ENCODE results near the gene EGFLAM.
"Not testable (repeated sequence)": the region's sequence is repeated elsewhere in the genome, so short reads cannot be mapped to it uniquely, and the experiment has no call there.

The EGFLAM gene

DNA sequence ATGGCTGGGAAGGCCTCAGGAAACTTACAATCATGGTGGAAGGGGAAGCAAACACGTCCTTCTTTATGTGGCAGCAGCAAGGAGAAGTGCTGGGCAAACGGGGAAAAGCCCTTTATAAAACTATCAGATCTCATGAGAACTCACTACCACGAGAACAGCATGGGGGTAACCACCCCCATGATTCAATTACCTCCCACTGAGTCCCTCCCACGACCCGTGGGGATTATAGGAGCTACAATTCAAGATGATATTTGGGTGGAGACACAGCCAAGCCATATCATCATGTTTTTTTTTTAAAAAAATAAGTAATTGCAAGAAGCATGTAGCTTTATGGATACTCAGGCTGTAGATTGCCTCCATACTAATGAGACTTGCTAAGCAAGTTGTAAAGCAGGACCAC, 157.4 kb downstream of the EGFLAM start:
- not testable (repeated sequence) for DNase-seq (ENCODE audit: low read depth in 2 of 3, low spot score in 2 of 3)

DNA sequence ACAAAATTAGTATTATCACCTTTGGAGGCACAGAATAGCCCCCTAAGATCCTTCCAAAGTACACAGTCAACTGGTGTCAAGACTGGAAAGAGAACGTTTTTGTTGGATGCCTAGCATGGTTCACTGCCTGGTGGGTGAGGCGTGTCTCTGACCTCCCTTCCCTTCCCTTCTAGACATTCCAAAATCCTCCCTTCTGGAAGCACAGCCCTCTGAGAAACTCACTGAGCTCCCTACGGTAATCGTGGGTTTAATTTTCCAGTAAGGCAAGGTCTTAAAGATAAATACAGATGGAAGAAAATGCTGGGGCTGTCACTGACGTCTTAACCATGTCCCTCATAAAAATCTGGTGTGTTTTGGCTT, 159.3 kb downstream of the EGFLAM start:
- DNase-seq (ENCODE audit: low read depth in 2 of 3, low spot score in 2 of 3), result no peak

DNA sequence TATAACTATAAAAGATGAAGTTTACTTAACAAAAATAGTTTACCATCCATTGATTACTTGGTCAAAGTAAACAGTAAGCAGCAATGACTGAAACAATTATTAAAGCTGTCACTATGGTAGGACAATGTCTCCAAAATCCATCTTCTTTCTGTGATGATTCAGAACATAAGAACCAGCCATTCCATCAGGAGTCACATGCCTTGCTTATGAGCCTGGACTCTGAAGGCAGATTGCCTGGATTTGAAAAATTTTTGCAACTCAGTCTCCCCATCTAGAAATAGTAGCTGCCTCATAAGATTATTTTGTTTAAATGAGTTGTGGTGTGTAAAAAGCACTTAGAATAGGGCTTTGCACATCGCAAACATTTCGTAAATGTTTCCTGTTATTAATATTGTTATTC, 161.9 kb downstream of the EGFLAM start:
- DNase-seq (ENCODE audit: low read depth in 2 of 3, low spot score in 2 of 3), result no peak

DNA sequence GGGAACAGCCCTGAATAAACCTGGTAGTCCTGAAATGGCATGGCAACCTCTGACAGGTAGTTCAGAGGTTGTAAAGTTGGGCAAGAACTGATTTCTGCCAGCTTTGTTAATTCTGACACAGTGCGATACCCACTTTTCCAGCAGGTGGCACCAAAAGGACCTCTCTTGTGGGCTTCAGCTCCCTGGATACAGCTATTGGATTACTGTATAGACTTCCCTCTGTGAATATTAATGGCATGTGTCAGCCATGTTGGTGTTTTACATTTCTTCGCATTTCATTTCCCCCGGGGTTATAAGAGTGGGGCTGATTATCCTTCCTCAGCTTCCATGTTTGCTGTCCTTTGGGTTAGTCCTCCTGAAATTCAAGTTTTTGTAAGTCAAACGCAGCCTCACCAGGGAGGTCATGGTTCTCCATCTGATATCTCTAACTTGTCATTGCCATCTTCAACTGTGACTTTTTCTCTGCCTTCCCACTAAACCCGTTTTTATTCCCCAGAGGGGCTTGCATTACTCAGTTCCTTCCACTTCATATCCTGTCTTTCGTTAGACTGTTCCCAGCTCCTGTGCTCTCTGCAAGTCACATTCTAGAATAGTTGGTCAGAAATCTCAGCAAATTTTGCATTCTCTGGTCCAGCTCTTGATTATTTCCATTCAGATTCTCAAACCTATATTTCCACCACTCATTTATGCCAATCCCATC, 162.5 kb downstream of the EGFLAM start:
- DNase-seq (ENCODE audit: low read depth in 2 of 3, low spot score in 2 of 3), result no peak

DNA sequence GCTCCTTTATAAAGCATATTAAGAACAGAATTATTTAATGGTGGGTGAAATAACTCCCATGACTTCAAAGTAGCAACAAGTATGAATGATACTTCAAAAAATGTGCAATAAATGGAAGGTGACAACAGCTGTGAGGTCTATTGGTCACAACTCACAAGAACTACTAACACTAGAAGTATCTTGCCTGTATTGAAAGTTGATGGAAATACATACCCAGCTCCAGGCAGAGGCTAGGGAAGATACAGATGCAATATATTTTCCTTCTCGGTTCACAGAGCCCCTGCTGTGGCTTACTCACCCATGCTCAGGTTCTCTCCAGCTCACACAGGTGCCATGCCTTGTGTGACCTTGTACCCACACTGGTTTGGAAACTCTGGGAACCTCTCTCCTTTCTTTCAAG, 164.3 kb downstream of the EGFLAM start:
- no peak for DNase-seq (ENCODE audit: low read depth in 2 of 3, low spot score in 2 of 3)

DNA sequence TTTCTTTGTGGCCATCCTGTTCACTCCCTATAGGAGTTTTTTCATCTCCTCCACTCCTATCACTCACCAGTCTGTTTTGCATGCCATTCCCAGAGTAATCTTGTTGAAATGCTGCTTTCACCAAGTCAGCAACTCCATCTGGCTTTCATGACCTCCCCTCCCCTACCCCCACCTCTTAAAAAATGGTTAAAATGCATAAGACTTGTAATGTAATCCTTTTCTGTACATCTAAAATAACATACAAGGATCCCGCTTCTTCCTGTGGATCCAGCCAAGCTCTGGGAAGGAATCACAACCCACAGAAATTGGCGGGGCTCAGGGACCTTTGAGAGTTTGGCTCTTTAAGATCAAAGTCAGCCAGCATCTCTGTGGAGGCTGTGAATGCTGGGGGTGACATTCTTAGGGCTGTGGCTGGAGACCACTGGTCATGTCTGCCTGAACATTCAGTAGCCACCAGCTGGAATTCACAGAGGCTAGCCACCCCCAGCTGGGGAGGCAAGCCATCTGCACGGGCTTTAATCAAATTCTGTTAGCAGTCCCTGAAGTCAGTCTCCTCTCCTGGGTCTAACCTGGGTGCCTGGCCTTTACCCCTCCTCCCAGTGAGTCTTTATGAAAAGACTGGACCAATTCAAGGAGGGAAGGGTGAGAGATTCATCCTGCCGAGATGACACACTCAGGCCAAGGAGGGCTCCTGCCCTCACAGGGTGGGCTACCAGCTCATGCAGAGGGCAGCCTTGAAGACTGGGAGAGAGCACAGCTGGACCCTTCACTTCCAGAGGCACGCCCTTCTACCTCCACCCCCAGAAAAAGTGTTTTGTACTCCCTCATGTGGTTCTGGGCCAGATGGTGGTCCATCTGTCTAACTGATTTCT, 165.2 kb downstream of the EGFLAM start:
- no peak for DNase-seq (ENCODE audit: low read depth in 2 of 3, low spot score in 2 of 3)

DNA sequence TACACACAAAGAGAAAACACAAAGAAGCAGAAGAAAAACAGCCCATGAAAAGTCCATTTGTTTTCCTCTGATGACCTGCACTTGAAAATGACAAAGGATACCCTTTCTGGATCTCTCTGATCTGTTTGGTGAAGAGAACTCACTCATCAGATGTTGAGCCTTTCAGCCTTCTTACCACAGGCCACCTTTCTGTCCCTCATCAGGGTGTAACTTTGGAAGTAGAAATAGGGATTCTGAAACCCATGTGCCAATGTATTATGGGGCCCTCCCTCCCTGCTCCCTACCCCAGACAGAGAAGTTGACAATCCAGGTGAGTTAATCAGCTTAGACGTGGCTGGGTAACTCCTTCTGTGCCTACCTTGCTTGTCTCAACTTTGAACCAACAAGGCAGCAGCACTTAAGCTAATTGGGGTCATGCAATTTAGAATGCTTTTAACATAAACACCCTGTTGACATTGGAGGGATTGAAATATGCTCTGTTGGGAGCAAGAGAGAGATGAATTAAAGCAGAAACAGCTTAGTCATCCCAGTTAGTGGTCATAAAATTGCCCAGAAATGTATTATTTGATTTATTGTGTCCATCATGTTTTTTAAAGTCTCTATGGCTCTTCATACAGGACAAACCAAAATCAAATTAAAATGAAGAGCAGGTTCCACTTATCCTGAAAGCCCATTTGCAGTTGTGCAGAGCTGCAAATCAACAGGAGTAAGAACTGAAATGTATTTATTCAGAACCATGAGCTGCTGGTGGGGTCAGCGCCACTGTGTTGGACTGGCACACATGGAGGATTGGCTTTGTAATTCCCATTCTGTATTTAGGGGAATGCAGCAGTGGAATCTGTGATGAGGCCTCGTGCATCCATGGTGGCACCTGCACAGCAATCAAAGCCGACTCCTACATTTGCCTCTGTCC, 166.0 kb downstream of the EGFLAM start:
- DNase-seq (ENCODE audit: low read depth in 2 of 3, low spot score in 2 of 3), result no peak

DNA sequence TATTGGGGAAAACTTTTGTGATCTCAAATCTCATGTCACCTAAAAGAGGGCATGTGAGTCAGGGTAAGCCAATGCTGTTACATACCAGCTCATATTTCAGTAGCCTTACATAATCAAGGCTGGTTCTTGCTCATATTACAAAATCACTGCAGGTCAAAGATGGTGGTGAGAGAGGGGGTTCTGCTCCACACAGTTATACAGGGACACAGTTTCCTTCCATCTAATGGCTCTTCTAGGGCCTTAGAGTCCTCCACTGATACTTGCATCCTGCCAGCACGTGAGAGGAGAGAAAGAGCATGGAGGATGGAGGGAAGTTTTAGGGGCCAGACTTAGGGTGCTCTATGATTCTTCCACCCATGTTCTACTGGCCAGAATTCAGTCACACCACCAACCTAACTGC, 168.1 kb downstream of the EGFLAM start:
- no peak for DNase-seq (ENCODE audit: low read depth in 2 of 3, low spot score in 2 of 3)

DNA sequence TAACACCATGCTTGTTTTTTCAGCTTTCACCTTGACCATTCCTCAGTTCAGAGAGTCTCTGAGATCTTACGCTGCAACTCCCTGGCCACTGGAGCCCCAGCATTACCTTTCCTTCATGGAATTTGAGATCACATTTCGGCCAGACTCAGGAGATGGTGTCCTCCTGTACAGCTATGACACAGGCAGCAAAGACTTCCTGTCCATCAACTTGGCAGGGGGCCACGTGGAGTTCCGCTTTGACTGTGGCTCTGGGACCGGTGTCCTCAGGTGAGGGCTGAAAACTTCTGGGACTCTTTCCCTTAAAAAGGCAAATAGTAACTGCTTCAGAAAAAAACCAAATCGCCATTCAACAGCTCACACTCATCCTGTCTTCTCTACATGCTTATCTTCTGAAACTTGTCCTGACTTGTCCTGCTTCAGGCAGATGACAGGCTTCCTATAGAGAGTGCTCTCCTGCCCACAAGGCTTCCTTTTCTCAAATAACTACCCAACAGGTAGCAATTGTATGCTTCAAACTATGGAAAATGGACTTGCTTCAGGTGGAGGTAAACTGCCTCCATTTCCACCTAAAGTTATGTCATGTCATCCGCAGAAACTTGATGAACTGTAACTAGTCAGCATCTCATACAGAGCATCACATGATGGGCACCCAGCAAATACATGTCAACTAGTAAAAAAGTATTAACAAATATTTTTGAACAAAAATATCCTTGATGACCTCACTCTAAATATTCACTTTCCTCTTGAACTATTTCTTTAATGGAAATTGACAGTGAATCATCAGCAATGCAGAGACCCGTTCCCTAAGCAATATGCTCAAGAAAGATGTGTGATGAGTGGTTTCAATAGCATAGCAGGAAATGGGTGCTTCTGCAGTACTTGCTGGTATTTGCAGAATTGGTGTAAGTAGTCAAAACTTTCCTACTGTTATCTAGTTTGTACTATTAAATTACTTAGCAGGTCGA, 168.9 kb downstream of the EGFLAM start:
- DNase-seq (ENCODE audit: low read depth in 2 of 3, low spot score in 2 of 3), result no peak

DNA sequence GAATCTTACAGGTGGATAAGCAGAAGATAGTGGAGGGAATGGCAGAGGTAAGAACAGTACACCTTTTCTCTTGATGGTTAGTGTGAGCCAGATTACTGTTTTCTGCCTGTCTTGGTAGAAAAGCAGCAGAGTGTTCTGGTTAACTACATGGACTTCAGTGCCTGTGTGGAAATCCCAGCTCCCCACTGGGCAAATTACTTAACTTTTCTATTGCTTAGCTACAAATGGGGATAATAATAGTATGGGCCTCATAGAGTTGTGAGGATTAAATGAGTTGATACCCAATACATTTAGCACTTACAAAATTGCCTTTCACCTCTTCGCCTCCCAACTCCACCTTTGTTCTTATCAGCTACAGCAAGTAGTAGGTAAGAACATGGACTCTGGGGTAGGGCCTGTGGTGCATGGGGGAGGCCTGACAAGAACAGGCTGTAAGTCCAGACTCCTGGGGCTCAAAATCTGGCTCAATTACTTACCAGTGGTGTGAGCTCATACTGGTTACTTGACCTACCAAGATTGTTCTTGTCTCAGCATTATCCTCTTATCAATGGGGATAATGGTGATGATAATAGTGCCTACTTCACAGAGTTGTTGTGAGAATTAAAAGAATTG, 173.0 kb downstream of the EGFLAM start:
- DNase-seq (ENCODE audit: low read depth in 2 of 3, low spot score in 2 of 3), result no peak

DNA sequence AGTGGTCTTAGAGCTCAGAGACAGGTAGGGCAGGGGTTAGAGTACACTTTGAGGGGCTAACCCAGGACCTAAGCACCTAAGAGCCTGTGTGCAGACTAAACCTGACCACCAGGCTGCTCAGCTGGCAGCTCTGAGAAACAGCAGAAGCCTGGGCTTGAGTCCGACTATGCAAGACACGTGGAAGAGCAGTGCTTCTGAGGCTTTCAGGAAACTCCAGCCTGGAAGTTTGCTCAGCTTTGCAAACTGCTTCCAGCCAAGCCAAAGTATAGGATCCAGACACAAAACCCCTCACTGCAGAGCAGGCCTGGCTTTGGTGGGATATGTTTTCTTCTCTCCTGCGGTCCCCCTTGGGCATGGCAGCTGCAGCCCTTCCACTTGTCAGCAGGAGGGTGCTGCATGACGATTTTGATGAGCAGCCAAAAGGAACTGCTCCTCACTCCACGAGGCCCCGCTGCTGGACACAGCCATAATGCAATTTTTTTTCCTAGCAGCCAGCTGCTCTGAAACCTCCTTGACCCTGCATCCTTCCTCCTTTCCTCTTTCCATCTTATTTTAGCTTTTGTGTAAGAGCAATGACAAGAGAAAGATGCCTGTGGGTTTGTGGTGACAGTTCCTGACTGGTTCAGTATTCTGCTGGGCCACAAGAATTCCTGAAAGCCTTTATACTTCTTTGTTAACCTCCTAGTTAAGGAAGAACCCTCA, 175.0 kb downstream of the EGFLAM start:
- no peak for DNase-seq (ENCODE audit: low read depth in 2 of 3, low spot score in 2 of 3)

DNA sequence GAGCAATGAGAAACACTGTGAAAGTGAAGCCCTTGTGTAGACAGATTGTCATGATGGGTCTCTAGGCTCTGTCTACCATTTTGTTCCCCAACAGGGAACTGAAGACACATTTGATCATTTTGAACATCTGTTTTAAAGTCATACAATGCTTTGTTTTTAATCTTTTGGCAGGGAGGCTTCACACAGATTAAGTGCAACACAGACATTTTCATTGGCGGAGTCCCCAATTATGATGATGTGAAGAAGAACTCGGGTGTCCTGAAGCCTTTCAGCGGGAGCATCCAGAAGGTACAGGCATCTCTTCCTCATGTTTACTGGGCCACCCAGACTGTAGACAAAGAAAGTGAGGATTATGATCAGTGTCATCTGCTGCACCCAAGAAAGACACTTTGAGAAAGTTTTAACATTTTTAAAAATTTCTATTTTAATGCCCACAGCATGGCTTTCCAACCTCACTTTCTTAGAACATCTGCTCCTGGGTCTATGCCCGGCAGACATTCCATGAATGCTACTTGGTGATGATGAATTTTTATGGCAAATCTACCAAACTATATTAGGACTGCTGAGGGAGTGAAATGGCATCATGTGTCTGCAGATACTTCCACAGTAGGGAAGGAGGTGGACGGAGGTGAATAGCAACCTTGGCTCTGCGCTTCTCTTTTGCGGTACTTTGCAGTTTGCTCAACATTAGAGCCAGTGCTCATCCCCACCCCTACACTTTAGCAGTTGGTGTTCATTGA, 176.8 kb downstream of the EGFLAM start:
- no peak for DNase-seq (ENCODE audit: low read depth in 2 of 3, low spot score in 2 of 3)

DNA sequence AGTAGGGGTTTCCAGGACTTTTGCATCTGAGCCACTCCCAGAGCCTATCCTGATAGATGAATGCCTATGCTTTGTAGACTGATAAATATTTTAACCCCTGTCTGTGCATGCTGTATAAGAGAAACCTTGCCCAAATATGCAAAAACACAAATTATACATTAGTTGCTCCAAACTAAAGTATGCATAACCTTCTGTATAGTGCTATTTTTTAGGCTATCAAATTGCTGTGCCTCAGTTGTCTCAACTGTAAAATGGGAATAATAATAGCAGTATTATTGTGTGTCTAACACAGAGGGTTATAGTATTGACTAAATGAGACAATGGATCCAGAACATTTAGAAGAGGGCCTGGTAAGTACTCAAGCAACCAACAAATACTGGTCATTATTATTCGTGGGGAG, 180.4 kb downstream of the EGFLAM start:
- DNase-seq (ENCODE audit: low read depth in 2 of 3, low spot score in 2 of 3), result no peak

DNA sequence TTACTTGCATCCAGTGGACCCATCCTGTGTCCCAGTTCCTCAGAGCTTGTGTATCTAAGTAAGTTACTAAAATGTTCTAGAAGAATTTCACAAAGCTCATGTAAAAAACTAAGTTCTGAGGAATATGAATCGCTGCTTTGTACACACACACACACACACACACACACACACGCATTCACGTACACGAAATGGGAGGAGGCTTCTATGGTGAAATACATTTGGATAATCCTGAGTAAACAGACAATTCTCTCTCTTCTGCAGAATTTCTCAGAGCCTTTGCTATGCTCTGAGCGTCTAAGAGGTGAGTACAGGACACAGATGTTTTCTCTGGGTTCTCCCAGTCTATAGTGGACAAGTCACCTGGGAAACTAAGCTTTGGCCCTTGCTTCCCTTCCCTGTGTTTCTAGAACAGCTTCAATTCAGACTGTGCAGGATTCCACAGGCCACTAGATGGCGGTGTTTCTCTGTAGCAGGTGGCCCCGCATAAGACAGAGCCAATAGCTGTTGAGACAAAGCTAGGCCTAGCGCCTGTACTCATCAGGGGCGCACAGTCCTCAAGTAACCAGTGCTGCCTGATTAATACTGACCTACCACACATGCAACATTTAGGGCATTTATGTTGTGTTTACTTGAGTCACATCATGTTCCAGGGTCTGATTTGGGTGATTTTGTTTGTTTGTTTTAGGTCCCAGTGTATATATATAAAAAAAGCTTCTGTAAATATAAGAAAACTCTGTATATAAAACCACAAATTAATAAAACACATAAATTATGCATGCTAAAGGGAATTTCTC, 183.3 kb downstream of the EGFLAM start:
- peak; percentile 48 to 62 (median 49) for DNase-seq (ENCODE audit: low read depth in 2 of 3, low spot score in 2 of 3)

DNA sequence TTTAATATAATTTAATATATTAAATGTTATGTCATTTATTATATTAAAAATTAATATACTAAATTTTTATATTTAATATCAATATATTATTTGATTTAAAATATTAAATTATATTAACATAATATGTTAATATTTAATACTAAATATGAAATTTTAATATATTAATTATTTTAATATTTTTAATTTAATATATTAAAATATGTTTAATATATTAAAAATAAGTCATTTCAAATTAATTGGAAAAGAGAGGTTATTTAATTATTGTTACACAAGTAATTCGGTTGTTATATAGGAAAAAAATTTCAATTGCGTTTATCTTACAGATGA, 183.9 kb downstream of the EGFLAM start:
- DNase-seq (ENCODE audit: low read depth in 2 of 3, low spot score in 2 of 3), result no peak

DNA sequence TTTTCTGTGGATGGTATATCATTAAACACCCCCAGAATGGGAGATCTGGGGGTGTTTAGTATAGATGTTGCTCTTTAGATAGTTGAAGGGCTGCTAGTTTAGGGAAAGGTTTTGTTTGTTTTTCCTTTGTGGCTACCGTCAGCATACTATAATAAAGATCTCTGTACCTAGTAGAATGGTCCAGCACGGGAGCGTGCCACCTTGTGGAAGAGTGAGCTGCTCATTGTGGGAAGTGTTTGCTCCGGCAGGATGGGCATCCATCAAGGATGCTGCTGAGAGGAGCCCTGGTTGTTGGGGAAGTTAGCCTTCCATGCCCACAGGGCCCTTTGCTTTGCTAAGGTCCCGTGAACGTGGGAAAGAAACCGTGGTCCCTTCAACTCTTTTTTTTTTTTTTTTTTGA, 185.0 kb downstream of the EGFLAM start:
- DNase-seq (ENCODE audit: low read depth in 2 of 3, low spot score in 2 of 3), result no peak

DNA sequence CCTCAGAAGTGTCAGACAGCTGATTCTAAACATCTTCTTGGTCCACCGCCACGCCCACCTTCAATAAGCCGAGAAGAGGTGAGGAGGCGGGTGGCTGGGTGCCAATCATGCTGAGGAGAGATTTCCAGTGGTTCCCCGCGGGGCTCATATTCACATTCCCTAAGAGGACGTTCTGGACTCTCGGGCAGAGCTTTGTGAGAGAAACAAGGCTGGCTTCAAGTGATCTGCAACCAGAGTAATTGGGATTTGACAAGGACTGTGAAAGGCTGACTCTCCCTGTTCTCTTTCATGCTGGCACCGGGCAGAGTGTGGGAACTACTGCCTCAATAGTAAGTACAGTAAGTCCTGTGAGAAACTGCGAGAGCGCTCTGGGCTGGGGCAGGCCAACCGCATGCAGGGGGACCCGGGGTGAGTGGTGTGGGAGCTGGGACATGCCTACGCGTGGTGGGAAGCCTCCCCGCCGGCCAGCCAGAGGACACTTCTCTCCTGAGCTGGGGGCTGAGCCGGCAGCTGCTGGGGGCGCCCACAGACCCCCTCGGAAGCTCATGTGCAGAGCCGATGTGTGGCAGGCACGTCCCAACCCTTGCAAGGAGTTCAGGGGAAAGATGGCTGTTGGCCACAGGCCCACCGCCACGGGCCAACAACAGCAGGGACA, 187.1 kb downstream of the EGFLAM start:
- no peak for DNase-seq (ENCODE audit: low read depth in 2 of 3, low spot score in 2 of 3)
